Nephron progenitor cell (in vitro differentiated cells): ENCODE results near the gene INPP5D.
A peak's percentile ranks its signal among the peaks of the same experiment; 100 is the strongest.
"Not testable (repeated sequence)": the region's sequence is repeated elsewhere in the genome, so short reads cannot be mapped to it uniquely, and the experiment has no call there.

Source experiments
- DNase-seq: peaks from one replicate; pipeline ENCODE4 v3.0.0; 2021
- H3K27ac Mint-ChIP-seq: 2 replicates; pipeline ENCODE4 v1.8.0; 2021; ENCODE audit warnings: mild to moderate bottlenecking, moderate library complexity, mixed read lengths
- H3K27me3 Mint-ChIP-seq: 2 replicates; pipeline ENCODE4 v1.8.0; 2021; ENCODE audit warnings: mild to moderate bottlenecking, low read depth, mixed read lengths; ENCODE audit not compliant: poor library complexity
- H3K36me3 Mint-ChIP-seq: 2 replicates; pipeline ENCODE4 v1.8.0; 2021; ENCODE audit warnings: low read depth, mixed read lengths
- H3K4me1 Mint-ChIP-seq: 2 replicates; pipeline ENCODE4 v1.8.0; 2021; ENCODE audit warnings: mixed read lengths
- H3K4me3 Mint-ChIP-seq: 2 replicates; pipeline ENCODE4 v1.8.0; 2021; ENCODE audit warnings: mild to moderate bottlenecking, moderate library complexity, mixed read lengths
- H3K9me3 Mint-ChIP-seq: 2 replicates; pipeline ENCODE4 v1.8.0; 2021; ENCODE audit warnings: mild to moderate bottlenecking, moderate library complexity, mixed read lengths
- TF ChIP-seq, protein P1 (sequence below): fragments of 200-600 bp; sonication (generic); IDR thresholded peaks from 2 replicates; pipeline ENCODE4 v1.5.0; 2021; ENCODE audit warnings: antibody characterized with exemption

Gene INPP5D

DNA sequence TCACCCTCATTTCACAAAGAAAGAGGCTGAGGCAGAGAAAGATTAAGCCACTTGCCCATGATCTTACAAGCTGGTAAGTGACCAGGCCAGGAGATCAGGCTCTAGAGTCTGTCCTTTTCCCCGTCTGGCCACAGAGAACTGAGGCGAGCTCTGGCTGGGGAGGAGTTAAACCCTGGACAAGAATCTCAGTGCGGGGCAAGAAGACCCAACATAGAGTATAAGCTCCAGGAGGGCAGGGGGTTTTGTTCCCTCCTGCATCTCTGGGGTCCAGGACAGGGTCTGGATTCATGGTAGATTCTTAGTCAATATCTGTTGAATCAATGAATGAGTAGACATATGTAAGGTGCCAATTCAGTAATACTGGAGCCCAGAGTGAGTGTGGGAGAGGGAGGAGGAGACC is 12.9 kb upstream of the INPP5D start:
- Mint-ChIP-seq H3K4me1 (peaks cover 16% of the 10 kb centered on the region), H3K36me3 (no peaks in the 10 kb centered on the region), H3K4me3 (no peak overlapping the region), H3K9me3 (no peaks in the 10 kb centered on the region), H3K27me3 (peaks cover 54% of the 10 kb centered on the region), H3K27ac (no peak overlapping the region)
- no peak for DNase-seq
- TF ChIP-seq, protein P1, sequence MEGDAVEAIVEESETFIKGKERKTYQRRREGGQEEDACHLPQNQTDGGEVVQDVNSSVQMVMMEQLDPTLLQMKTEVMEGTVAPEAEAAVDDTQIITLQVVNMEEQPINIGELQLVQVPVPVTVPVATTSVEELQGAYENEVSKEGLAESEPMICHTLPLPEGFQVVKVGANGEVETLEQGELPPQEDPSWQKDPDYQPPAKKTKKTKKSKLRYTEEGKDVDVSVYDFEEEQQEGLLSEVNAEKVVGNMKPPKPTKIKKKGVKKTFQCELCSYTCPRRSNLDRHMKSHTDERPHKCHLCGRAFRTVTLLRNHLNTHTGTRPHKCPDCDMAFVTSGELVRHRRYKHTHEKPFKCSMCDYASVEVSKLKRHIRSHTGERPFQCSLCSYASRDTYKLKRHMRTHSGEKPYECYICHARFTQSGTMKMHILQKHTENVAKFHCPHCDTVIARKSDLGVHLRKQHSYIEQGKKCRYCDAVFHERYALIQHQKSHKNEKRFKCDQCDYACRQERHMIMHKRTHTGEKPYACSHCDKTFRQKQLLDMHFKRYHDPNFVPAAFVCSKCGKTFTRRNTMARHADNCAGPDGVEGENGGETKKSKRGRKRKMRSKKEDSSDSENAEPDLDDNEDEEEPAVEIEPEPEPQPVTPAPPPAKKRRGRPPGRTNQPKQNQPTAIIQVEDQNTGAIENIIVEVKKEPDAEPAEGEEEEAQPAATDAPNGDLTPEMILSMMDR = no peak

GRCh38 chr2:233047667-233048066 is 12.5 kb upstream of the INPP5D start:
- TF ChIP-seq, protein P1 = no peak
- Mint-ChIP-seq H3K27me3 (peaks cover 54% of the 10 kb centered on the region), H3K27ac (no peak overlapping the region), H3K4me3 (no peak overlapping the region), H3K9me3 (no peaks in the 10 kb centered on the region), H3K36me3 (no peaks in the 10 kb centered on the region), H3K4me1 (peaks cover 16% of the 10 kb centered on the region)
- no peak for DNase-seq

GRCh38 chr2:233048569-233049193 is 11.5 kb upstream of the INPP5D start:
- H3K27ac Mint-ChIP-seq = no peak overlapping the region
- TF ChIP-seq, protein P1 = no peak
- H3K4me3 Mint-ChIP-seq = no peak overlapping the region
- H3K36me3 Mint-ChIP-seq = no peaks in the 10 kb centered on the region
- no peak for DNase-seq
- no peaks in the 10 kb centered on the region for H3K9me3 Mint-ChIP-seq
- H3K27me3 Mint-ChIP-seq = peaks cover 58% of the 10 kb centered on the region
- H3K4me1 Mint-ChIP-seq = peaks cover 16% of the 10 kb centered on the region

GRCh38 chr2:233049194-233049761 is 10.9 kb upstream of the INPP5D start:
- no peaks in the 10 kb centered on the region for H3K9me3 Mint-ChIP-seq
- H3K36me3 Mint-ChIP-seq = no peaks in the 10 kb centered on the region
- TF ChIP-seq, protein P1 = no peak
- no peak overlapping the region for H3K27ac Mint-ChIP-seq
- H3K27me3 Mint-ChIP-seq = peaks cover 59% of the 10 kb centered on the region
- H3K4me1 Mint-ChIP-seq = peaks cover 16% of the 10 kb centered on the region
- DNase-seq = no peak
- H3K4me3 Mint-ChIP-seq = no peak overlapping the region

GRCh38 chr2:233051241-233052149 is 8.6 kb upstream of the INPP5D start:
- Mint-ChIP-seq H3K36me3 (no peaks in the 10 kb centered on the region), H3K27me3 (peaks cover 65% of the 10 kb centered on the region), H3K4me3 (peak overlapping the region; percentile 46), H3K27ac (no peak overlapping the region), H3K9me3 (no peaks in the 10 kb centered on the region), H3K4me1 (peaks cover 16% of the 10 kb centered on the region)
- DNase-seq = peak; percentile 35
- TF ChIP-seq, protein P1 = no peak

DNA sequence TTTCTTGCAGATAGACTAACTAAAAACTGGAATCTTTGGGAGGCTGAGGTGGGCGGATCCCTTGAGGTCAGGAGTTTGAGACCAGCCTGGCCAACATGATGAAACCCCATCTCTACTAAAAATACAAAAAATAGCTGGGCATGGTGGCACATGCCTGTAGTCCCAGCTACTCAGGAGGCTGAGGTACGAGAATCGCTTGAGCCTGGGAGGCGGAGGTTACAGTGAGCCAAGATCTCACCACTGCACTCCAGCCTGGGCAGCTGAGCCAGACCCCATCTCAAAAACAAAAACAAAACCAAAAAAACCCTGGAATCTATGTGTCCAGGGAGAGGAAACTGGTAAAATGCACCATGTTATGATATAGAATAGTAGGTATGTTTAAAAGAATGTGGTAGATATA is 7.6 kb upstream of the INPP5D start:
- not testable (repeated sequence) for H3K27ac Mint-ChIP-seq, H3K4me3 Mint-ChIP-seq, H3K9me3 Mint-ChIP-seq, H3K36me3 Mint-ChIP-seq, DNase-seq
- Mint-ChIP-seq H3K4me1 (peaks cover 16% of the 10 kb centered on the region), H3K27me3 (peaks cover 67% of the 10 kb centered on the region)
